WERI-Rb-1 (cell line): ENCODE results near the gene GAPDHS.

Source experiments
- DNase-seq: peaks from one replicate; pipeline ENCODE4 v3.0.0-alpha.2; 2020
- H3K27ac ChIP-seq: fragments of 250-450 bp; sonication (Bioruptor Pico); 2 replicates; pipeline ENCODE4 v1.5.1; 2020; ENCODE audit warnings: mild to moderate bottlenecking, moderate library complexity
- H3K27me3 ChIP-seq: fragments of 250-450 bp; sonication (Bioruptor Pico); 2 replicates; pipeline ENCODE4 v1.5.1; 2021; ENCODE audit warnings: mild to moderate bottlenecking, low read depth, moderate library complexity; ENCODE audit not compliant: insufficient read depth, severe bottlenecking
- H3K36me3 ChIP-seq: fragments of 250-450 bp; sonication (Bioruptor Pico); 2 replicates; pipeline ENCODE4 v1.5.1; 2020; ENCODE audit warnings: mild to moderate bottlenecking, moderate library complexity
- H3K4me3 ChIP-seq: 2 replicates; pipeline ENCODE4 v1.5.1; 2011; ENCODE audit warnings: low read depth, mild to moderate bottlenecking, control low read depth, low read length
- H3K9me3 ChIP-seq: fragments of 250-450 bp; sonication (Bioruptor Pico); 2 replicates; pipeline ENCODE4 v1.5.1; 2021; ENCODE audit warnings: mild to moderate bottlenecking, moderate library complexity; ENCODE audit not compliant: severe bottlenecking
- CTCF ChIP-seq: IDR thresholded peaks from 2 replicates; pipeline ENCODE4 v1.5.1; 2011; ENCODE audit warnings: low read depth, mild to moderate bottlenecking, control low read depth, inconsistent platforms, low read length

GAPDHS gene

DNA sequence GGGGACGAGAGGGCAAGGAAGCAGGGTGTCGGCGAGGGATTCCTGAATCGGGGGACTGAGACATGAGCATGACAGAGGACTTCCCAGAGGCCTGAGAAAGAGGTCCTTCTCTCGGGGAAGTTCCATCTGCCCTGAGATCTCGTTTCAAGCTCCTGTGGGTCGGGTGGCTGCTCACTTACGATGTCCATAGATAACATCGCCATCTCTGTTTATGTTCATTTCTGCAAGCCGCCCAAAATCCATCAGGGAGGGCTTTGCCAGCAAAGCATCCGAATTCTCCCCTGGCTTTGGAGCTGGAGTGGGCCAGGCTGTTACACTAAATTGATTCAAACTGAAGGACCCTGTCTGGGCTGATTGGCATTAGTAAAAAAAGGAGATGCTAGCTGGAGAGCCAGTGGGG, 25.7 kb upstream of the GAPDHS start:
- DNase-seq: no peak
- Histone ChIP-seq H3K9me3 (no peaks in the 10 kb centered on the region), H3K27ac (no peak overlapping the region), H3K27me3 (peaks cover 10% of the 10 kb centered on the region), H3K36me3 (no peaks in the 10 kb centered on the region), H3K4me3 (no peak overlapping the region)
- TF ChIP-seq CTCF: no peak

- peaks cover 10% of the 10 kb centered on the region for H3K27me3 ChIP-seq
- no peaks in the 10 kb centered on the region for H3K9me3 ChIP-seq
- no peak for DNase-seq
- H3K36me3 ChIP-seq: no peaks in the 10 kb centered on the region
- H3K4me3 ChIP-seq: no peak overlapping the region
- TF ChIP-seq CTCF: no peak
- H3K27ac ChIP-seq: no peak overlapping the region
These were observed 25.1 kb upstream of the GAPDHS start for GRCh38 chr19:35508129-35508528.

DNA sequence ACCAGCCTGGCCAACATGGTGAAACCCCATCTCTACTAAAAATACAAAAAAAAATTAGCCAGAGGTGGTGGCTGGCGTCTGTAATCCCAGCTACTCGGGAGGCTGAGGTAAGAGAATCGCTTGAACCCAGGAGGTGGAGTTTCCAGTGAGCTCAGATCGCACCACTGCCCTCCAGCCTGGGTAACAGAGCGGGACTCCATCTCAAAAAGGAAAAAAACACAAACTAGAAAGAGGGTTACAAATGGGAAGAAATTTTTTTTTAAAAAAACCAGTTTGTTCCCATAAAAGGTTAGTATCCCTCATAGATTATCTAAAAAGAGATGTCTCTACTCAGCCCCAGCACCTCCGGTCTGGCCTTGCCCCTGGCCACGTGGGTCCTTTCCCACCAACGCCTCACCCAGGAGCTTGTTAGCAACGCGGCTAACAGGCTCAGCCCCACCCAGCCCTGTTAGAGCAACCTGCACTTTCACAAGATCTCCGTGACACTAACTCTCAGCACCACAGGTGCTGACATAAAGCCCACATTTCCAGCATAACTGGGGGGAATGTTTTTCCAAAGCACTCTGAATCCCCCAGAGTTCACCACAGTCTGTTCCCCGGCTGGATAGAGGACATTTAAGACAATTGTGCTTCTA, 24.1 kb upstream of the GAPDHS start:
- TF ChIP-seq CTCF: 0 out of 2 replicates have a peak, but pooled peaks have one; percentile 1
- no peak overlapping the region for H3K27ac ChIP-seq
- peak; percentile 35 for DNase-seq
- no peaks in the 10 kb centered on the region for H3K36me3 ChIP-seq
- no peaks in the 10 kb centered on the region for H3K9me3 ChIP-seq
- no peak overlapping the region for H3K4me3 ChIP-seq
- peaks cover 10% of the 10 kb centered on the region for H3K27me3 ChIP-seq

DNA sequence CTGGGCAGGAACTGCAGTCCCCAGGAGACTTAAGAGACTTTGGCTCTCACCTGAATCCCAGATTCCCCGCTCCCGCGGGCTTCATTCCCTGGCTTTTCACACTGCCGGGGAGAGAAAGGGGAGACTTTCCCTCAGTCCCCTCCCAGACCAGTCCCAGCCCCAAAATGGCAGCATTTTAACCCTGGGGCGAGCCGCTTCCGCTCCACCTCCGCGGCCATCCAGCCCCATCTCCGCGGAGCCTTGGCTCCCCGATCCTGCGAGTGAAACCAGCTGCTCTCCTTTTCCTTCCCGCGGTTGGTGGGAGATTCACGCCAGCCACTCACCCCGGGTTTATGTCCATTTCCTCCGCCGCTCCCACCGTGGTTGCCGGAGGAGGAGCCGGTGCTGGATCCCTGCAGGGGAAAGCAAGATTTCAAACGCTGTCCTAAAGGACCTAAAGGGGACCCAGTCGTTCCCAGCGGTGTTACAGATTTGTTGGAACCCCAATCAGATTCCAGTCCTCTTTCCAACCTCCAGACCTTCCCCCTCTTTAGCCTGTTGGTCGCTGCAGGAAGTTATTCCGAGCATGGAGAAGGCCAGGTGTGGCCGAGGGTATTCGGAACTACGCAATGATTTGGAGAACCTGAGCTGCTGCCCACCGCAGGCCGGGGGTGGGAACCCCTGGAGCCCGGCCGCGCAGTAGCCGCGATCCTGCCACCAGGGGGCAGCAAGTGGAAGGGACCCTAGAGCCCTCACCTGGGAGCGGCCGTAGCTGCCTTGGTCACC, 23.2 kb upstream of the GAPDHS start:
- peak overlapping the region; percentile 54 for H3K4me3 ChIP-seq
- H3K9me3 ChIP-seq: no peaks in the 10 kb centered on the region
- peak; percentile 81 for DNase-seq
- peak; percentile 94 for TF ChIP-seq CTCF
- H3K27me3 ChIP-seq: peaks cover 10% of the 10 kb centered on the region
- H3K27ac ChIP-seq: peak overlapping the region; percentile 25; the same call in 1 of the 2 replicates
- no peaks in the 10 kb centered on the region for H3K36me3 ChIP-seq

GRCh38 chr19:35510626-35510964, 22.7 kb upstream of the GAPDHS start:
- no peaks in the 10 kb centered on the region for H3K9me3 ChIP-seq
- no peak for TF ChIP-seq CTCF
- H3K4me3 ChIP-seq: no peak overlapping the region; the same call in 1 of the 2 replicates
- DNase-seq: no peak
- peaks cover 10% of the 10 kb centered on the region for H3K27me3 ChIP-seq
- H3K27ac ChIP-seq: no peak overlapping the region
- H3K36me3 ChIP-seq: no peaks in the 10 kb centered on the region
